ENCODE measurements around the gene CLECL1. TPM values are rescaled to one million over a fixed set of nuclear protein-coding genes. Genes with fewer than 3 reads are reported as not detected.

Gene CLECL1
- total and polyA plus RNA-seq, 2 experiments from 2014 or later, result not detected

DNA sequence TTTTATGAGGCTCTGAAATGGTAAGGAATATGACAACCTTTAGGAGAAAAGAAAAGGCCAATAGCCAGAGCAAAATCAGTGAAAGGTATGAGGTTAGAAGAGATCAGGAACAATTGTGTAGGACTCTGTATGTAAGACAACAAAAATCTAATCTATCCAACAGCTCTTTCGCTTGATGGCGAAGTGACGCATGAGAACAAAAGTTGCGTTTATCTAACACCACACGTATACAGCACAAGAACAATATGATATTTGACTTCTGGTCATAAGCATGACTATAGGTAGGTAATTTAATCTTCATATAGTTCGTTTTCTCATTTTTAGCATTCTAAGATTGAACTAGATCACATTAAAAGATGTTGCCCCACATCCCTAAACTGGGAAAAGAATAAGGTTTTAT is 1.5 kb downstream of the CLECL1 start:
- no peaks in the 10 kb centered on the region for H3K36me3 Mint-ChIP-seq (ENCODE audit: low read depth)
- Histone ChIP-seq H3K4me2 (no peak overlapping the region), H3K27ac (ENCODE audit: low read depth) (no peak overlapping the region), H2AFZ (no peak overlapping the region), H3K27me3 (ENCODE audit: insufficient read depth) (no peaks in the 10 kb centered on the region), H3K4me3 (no peak overlapping the region), H3F3A (replicated peaks; ENCODE audit: low read depth) (no peaks in the 10 kb centered on the region), H3K36me3 (ENCODE audit: insufficient read depth) (no peaks in the 10 kb centered on the region), H3K4me1 (ENCODE audit: insufficient read depth) (no peaks in the 10 kb centered on the region), H4K20me1 (replicated peaks; ENCODE audit: insufficient read depth) (no peaks in the 10 kb centered on the region), H3K79me2 (replicated peaks; ENCODE audit: insufficient read depth) (no peaks in the 10 kb centered on the region), H3K9me2 (ENCODE audit: insufficient read depth) (no peaks in the 10 kb centered on the region)
- TF ChIP-seq, protein P1, sequence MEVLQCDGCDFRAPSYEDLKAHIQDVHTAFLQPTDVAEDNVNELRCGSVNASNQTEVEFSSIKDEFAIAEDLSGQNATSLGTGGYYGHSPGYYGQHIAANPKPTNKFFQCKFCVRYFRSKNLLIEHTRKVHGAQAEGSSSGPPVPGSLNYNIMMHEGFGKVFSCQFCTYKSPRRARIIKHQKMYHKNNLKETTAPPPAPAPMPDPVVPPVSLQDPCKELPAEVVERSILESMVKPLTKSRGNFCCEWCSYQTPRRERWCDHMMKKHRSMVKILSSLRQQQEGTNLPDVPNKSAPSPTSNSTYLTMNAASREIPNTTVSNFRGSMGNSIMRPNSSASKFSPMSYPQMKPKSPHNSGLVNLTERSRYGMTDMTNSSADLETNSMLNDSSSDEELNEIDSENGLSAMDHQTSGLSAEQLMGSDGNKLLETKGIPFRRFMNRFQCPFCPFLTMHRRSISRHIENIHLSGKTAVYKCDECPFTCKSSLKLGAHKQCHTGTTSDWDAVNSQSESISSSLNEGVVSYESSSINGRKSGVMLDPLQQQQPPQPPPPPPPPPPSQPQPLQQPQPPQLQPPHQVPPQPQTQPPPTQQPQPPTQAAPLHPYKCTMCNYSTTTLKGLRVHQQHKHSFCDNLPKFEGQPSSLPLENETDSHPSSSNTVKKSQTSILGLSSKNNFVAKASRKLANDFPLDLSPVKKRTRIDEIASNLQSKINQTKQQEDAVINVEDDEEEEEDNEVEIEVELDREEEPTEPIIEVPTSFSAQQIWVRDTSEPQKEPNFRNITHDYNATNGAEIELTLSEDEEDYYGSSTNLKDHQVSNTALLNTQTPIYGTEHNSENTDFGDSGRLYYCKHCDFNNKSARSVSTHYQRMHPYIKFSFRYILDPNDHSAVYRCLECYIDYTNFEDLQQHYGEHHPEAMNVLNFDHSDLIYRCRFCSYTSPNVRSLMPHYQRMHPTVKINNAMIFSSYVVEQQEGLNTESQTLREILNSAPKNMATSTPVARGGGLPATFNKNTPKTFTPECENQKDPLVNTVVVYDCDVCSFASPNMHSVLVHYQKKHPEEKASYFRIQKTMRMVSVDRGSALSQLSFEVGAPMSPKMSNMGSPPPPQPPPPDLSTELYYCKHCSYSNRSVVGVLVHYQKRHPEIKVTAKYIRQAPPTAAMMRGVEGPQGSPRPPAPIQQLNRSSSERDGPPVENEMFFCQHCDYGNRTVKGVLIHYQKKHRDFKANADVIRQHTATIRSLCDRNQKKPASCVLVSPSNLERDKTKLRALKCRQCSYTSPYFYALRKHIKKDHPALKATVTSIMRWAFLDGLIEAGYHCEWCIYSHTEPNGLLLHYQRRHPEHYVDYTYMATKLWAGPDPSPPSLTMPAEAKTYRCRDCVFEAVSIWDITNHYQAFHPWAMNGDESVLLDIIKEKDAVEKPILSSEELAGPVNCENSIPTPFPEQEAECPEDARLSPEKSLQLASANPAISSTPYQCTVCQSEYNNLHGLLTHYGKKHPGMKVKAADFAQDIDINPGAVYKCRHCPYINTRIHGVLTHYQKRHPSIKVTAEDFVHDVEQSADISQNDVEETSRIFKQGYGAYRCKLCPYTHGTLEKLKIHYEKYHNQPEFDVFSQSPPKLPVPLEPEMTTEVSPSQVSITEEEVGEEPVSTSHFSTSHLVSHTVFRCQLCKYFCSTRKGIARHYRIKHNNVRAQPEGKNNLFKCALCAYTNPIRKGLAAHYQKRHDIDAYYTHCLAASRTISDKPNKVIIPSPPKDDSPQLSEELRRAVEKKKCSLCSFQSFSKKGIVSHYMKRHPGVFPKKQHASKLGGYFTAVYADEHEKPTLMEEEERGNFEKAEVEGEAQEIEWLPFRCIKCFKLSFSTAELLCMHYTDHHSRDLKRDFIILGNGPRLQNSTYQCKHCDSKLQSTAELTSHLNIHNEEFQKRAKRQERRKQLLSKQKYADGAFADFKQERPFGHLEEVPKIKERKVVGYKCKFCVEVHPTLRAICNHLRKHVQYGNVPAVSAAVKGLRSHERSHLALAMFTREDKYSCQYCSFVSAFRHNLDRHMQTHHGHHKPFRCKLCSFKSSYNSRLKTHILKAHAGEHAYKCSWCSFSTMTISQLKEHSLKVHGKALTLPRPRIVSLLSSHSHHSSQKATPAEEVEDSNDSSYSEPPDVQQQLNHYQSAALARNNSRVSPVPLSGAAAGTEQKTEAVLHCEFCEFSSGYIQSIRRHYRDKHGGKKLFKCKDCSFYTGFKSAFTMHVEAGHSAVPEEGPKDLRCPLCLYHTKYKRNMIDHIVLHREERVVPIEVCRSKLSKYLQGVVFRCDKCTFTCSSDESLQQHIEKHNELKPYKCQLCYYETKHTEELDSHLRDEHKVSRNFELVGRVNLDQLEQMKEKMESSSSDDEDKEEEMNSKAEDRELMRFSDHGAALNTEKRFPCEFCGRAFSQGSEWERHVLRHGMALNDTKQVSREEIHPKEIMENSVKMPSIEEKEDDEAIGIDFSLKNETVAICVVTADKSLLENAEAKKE (CRISPR knock-in tag; IDR thresholded peaks at IDR 0.05), result no peak
- TF ChIP-seq, protein P2, sequence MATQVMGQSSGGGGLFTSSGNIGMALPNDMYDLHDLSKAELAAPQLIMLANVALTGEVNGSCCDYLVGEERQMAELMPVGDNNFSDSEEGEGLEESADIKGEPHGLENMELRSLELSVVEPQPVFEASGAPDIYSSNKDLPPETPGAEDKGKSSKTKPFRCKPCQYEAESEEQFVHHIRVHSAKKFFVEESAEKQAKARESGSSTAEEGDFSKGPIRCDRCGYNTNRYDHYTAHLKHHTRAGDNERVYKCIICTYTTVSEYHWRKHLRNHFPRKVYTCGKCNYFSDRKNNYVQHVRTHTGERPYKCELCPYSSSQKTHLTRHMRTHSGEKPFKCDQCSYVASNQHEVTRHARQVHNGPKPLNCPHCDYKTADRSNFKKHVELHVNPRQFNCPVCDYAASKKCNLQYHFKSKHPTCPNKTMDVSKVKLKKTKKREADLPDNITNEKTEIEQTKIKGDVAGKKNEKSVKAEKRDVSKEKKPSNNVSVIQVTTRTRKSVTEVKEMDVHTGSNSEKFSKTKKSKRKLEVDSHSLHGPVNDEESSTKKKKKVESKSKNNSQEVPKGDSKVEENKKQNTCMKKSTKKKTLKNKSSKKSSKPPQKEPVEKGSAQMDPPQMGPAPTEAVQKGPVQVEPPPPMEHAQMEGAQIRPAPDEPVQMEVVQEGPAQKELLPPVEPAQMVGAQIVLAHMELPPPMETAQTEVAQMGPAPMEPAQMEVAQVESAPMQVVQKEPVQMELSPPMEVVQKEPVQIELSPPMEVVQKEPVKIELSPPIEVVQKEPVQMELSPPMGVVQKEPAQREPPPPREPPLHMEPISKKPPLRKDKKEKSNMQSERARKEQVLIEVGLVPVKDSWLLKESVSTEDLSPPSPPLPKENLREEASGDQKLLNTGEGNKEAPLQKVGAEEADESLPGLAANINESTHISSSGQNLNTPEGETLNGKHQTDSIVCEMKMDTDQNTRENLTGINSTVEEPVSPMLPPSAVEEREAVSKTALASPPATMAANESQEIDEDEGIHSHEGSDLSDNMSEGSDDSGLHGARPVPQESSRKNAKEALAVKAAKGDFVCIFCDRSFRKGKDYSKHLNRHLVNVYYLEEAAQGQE (IDR thresholded peaks at IDR 0.05; ENCODE audit: unreplicated experiment), result no peak
- TF ChIP-seq JUNB (IDR thresholded peaks at IDR 0.05; ENCODE audit: unreplicated experiment) (no peak), EZH2phosphoT487 (IDR thresholded peaks at IDR 0.05; ENCODE audit: unreplicated experiment) (no peak), POLR2AphosphoS5 (IDR thresholded peaks at IDR 0.05; ENCODE audit: low read depth) (no peak), NANOG (IDR thresholded peaks at IDR 0.05; ENCODE audit: borderline replicate concordance) (no peak), ZNF331 (CRISPR knock-in tag; IDR thresholded peaks at IDR 0.05; ENCODE audit: low read depth) (no peak), EZH2 (IDR thresholded peaks at IDR 0.05; ENCODE audit: low read depth, unreplicated experiment) (no peak), CREB1 (CRISPR knock-in tag; IDR thresholded peaks at IDR 0.05; ENCODE audit: low read depth) (no peak), STAT1 (IDR thresholded peaks at IDR 0.05; ENCODE audit: unreplicated experiment) (no peak)
- ATAC-seq, result no peak
- H3K4me3 Mint-ChIP-seq, result no peak overlapping the region
- DNase-seq (ENCODE audit: low spot score), result no peak
- H3K27ac Mint-ChIP-seq, result no peak overlapping the region
- no peaks in the 10 kb centered on the region for H3K9me3 Mint-ChIP-seq
- peaks cover 1% of the 10 kb centered on the region for H3K27me3 Mint-ChIP-seq (ENCODE audit: insufficient read depth, low read depth, poor library complexity)
- H3K4me1 Mint-ChIP-seq, result no peaks in the 10 kb centered on the region

All from GM23338 (cell line).